Measurements from ENCODE around the gene AKR1C1.
"Not testable (repeated sequence)": the region's sequence is repeated elsewhere in the genome, so short reads cannot be mapped to it uniquely, and the experiment has no call there.

Gene AKR1C1

DNA sequence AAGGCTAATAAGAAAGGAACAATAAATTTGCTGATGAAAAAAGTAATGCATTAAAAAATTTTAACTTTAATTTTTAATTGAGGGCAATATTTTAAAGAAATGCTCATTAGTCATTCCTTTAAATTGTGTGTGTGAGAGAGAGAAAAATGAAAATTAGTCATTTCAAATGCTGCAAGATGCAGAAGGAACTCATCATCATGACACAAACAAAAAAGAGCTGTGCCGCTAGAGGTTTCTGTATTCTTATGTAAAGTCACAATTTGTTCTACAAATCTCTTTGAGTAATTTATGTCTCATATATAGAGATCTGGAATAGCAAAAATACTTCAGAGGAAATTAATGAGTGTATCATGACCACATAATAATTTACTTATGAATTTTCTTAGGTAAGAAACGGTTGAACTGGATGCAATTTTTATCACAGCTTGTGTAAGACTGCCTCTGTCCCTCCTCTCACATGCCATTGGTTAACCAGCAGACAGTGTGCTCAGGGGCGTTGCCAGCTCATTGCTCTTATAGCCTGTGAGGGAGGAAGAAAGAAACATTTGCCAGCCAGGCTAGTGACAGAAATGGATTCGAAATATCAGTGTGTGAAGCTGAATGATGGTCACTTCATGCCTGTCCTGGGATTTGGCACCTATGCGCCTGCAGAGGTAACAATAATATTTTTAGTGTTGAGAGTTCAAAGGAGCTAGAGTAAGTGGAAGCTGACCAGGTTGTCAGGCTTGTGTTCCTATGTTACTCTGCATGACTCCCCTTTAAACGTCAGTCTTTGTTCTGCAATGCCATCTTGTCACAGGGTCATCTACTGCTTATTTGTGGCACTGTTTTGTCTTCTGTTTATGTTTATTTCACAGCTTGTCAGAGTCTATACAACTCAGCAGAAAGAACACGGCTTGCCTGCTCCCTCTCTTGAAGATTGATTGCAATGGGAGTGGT is at the start of gene AKR1C1:
Gene AKR1C1 (plus strand): TSS at position 540 of the 939 bp plus-strand sequence. CDS start 30 bp downstream, at position 570.
- DNase-seq = not testable (repeated sequence)

GRCh38 chr10:4914213-4914850 is 48.9 kb upstream of the AKR1C1 start:
- no peak for DNase-seq

DNA sequence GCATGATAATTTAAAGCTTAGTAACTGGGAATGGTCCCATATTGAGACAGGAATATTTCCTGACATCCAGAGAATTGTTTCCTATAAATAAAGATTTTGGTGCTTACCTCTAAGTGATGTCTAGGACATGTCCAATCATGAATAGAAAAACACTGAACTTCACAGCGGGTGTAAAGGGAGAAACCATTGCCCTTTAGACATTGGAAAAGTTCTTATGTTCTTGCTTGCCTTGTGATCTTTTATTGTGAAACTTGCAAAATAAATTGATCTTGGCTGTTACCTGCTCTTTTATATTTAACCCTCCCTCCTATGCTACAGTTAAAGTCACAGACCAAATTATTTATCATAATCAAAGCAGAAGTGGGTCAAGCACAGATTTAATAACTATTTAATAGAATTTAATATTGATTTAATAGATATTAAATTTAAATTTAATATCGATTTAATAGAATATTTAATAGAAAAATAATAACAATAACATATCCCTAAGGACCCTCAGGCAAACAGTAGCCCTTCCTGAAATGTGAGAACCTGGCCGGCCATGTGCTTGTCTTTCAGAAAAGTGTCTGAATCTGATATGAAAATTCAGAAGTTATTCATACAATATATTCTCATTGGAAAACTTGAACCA is 47.0 kb upstream of the AKR1C1 start:
- DNase-seq = no peak

DNA sequence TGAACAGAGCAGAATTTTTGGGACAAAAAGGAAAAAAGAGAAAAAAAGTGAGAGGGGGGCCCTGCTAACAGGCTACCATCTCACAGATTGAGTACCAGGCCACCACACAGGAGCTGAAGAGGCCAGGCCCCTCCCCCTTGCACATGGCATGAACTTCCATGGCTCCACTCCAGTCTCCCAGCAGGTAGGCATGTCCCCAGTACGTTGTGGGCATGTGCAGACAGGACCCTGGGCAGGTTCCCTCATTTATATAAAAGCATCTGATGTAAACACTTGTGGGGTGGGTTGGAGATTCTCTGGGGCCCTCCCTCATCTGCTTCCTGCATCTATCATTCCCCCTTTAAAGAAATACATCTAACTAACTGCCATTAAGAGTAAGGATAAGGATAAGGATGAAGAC is 45.0 kb upstream of the AKR1C1 start:
- no peak for DNase-seq

DNA sequence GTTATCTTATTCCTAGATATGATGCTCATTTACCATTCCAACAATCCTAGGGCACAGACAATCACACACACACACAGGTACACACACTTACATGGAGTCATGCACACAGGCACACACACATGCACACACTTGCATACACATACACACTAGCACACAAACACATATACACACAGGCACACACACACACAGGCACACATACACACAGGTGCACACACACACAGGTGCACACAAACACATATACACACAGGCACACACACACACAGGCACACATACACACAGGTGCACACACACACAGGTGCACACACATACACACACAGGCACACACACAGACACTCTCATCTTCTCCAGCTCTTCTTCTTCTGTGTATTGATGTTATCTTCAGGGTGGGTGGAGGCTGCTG is 38.7 kb upstream of the AKR1C1 start:
- not testable (repeated sequence) for DNase-seq

- no peak for DNase-seq
Measured at GRCh38 chr10:4926400-4926799, 36.8 kb upstream of the AKR1C1 start.

GRCh38 chr10:4931587-4931986 is 31.6 kb upstream of the AKR1C1 start:
- DNase-seq = no peak

DNA sequence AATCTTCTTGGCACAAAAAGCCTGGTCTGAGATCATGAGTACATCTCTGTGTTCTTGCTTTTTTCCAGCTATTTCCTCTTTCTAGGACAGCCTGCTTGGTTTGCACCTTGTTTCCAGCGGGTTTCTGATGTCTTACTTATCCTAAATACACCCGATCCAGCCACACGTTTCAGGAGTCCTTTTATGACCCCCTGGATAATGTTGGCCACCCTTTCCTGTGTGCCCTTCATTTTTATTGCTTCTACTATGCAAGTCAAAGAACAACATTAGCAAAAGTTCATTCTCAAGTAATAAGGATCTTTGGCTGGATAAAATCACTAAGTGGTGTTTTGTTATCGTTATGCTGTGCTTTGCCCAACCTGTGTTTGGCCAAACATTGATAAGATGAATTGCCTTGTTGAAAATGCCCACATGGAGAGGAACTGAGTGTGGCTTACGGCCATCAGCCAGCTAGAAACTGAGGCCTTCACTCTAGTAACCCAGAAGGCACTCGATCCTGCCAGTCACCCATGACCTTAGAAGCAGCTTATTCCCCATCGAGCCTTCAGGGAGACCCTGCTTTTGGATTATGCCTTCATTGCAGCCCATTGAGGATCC is 28.7 kb upstream of the AKR1C1 start:
- DNase-seq = no peak

DNA sequence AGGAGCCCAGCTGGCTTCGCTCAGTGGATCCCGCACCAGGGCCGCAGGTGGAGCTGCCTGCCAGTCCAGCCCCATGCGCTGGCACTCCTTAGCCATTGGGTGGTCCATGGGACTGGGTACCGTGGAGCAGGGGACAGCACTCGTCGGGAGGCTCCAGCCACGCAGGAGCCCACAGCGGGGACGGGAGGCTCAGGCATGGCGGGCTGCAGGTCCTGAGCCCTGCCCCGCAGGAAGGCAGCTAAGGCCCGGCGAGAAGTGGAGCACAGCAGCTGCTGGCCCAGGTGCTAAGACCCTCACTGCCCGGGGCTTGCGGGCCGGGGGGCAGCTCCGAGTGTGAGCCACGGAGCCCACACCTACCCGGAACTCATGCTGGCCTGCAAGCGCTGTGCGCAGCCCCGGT is 25.9 kb upstream of the AKR1C1 start:
- DNase-seq = no peak

DNA sequence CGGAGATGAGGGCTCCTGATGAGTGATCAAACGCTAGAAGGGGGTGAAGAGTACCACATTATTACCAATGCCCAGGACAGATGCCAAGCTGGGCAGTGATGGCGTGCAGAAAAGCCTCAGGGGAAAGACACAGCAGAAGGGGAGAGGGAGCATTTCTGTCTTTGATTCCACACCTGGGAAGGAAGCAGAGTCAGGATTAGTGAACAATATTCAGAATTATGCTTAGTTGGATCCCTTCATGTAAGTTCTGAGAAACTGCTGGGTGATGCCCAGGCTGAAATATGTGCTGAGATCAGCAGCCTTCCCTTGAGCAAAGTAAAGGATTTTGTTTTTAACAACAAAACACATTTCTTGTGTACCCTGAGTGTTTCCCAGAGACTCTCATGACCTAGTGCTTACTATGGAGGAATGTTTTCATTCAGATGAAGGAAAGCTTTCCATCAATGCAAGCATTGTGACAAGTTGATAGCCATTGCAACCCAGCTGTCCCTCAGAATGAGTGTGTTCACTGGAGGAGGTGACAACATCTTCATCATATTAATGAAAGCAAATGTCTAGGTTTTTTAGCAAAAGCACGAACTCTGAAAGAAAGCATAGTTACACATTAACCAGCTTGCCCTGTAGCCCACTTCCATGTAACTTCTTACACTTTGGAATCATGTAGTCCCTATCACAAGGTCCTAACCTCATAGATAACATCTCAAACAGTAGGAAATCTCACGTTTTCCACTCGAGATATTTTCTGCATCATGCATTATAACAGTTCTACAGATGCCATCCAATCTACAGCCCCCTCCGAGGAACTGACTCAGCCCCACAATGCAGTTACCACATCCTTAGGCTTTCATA is 23.8 kb upstream of the AKR1C1 start:
- no peak for DNase-seq

DNA sequence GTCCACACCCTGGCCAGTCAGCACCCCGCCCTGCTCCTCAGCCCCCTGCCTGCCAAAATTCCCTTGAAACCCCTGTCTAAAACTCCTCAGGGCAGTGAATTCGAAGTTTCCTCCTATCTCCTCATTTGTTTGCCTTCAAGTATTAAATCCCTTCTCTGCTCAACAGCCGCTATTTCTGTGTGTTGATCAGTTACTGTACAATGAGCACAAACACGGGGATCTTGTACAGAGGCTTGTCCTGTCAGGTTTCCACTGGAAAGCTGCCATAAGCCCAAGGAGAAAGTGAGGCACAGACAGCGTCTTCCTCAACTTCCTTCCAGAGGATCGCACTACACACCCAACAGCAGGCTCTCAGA is 23.2 kb upstream of the AKR1C1 start:
- not testable (repeated sequence) for DNase-seq

- DNase-seq = not testable (repeated sequence)
Measured at GRCh38 chr10:4940909-4941308, 22.3 kb upstream of the AKR1C1 start.

DNA sequence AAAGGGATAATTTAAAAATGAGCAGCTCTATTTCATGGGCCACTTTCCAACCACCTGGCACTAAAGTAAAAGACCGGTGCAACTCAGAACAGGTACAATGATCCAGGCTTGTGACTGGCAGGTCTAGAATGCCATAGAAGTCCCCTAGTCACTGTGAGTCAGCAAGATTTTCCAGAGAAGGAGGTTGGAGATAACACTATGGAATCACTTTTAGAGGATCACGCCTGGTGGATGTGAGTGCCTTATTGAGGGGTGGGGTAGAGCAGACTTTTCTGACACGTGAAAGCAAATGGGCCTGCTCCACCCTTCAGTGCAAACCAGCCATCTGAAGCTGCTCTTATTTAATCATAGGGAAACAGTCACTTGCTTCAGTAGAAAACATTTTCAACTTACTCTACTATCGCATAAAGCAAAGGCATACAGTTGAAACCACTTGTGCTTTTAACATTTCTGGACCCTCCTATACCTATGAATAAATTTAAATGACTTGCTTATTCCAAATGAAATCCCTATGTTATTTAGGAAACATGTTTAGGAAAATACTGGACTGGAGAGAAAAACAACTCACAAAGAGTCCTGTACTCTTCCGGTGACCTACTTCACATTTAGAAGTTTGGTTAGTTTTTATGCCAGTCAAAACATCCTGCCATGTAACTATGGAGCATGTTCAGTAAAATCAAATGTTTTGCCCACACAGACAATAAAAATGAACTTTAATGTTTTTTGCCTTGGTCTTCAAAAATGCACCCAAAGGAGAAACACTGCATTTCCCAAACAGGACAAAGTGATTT is 21.5 kb upstream of the AKR1C1 start:
- DNase-seq = no peak

GRCh38 chr10:4942931-4943330 is 20.3 kb upstream of the AKR1C1 start:
- DNase-seq = not testable (repeated sequence)

GRCh38 chr10:4943416-4943815 is 19.8 kb upstream of the AKR1C1 start:
- not testable (repeated sequence) for DNase-seq

DNA sequence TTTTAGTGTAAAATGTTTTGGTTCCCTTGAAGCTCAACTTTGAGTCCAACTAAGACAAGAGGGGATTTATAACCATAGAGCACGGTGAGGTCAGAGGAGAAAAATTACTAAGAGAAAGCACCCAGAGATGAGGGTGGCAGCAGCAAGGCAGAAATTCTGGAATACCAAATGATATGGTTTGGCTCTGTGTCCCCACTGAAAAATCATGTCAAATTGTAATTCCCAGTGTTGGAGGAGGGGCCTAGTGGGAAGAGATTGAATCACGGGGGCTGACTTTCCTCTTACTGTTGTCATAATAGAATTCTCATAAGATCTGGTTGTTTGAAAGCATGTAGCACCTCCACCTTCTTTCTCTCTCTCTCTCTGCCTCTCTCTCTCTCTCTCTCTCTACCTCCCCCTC is 19.4 kb upstream of the AKR1C1 start:
- no peak for DNase-seq

- no peak for DNase-seq
Measured at GRCh38 chr10:4944841-4945240, 18.4 kb upstream of the AKR1C1 start.

DNA sequence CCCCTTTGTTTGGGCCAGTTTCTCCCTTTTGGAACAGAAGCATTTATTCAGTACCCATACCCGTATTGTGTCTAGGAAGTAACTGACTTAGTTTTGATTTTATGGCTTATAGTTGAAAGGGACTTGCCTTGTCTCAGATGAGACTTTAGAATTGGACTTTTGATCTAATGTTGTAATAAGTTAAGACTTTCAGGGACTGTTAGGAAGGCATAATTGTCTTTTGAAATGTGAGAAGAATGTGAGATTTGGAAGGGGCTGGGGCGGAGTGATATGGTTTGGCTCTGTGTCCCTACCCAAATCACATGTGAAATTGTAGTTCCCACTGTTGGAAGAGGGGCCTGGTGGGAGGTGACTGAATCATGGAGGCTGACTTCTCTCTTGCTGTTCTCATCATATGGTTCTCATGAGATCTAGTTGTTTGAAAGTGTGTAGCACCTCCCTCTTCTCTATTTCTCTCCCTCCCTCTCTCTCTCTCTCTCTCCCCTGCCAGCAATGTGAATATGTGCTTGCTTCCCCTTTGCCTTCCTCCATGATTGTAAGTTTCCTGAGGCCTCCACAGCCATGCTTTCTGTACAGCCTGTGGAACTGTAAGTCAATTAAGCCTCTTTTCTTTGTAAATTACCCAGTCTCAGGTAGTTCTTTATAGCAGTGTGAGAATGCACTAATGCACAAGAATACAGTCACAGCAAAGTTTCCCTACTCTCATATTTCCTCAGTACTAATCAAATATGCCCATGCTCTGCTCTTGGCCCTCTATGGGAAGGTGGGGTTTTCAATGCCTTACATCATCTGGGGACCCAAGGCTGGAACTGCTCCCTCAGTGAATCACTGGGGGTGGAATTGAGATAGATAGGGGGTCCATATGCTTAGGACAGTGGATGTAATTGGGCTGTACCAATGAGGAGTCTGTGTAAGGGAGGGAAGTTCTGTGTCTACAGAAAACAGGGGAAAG is 17.2 kb upstream of the AKR1C1 start:
- DNase-seq = no peak

- DNase-seq = no peak
Measured at GRCh38 chr10:4947039-4947634, 16.1 kb upstream of the AKR1C1 start.
